NB4 (cell line): ENCODE results near the gene NTHL1.

ENCODE experiments used
- MYC ChIP-seq: IDR thresholded peaks from 2 replicates; pipeline ENCODE4 v1.6.1; 2011; ENCODE audit warnings: low read depth, low read length
- POLR2A ChIP-seq: IDR thresholded peaks from 2 replicates; pipeline ENCODE4 v1.6.1; 2011; ENCODE audit warnings: mild to moderate bottlenecking; ENCODE audit not compliant: insufficient read length; ENCODE audit errors: extremely low read depth
- TF ChIP-seq, protein P1 (sequence below): IDR thresholded peaks from one replicate; pipeline ENCODE4 v1.5.1; 2012; ENCODE audit warnings: low read depth, low read length

DNA sequence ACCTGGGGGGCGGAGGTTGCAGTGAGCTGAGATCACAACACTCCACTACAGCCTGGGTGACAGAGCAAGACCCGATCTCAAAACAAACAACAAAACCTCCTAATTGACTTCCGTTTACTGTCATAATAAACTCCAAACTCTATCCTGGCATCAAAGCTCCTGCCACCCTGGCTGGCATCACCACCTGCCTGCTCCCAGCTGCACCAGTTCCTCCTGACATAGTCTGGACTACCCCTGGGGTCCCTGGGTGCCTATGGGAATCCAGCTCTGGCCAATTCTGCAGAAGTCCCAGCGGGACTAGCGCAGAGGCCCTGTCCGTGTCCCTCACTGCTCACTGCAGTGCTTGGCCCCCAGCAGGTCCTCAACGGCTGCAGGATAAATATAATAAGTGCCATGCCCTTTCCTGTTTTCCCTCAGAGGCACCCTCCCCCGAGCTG lies 723 bp downstream of the NTHL1 start:
- TF ChIP-seq, protein P1, sequence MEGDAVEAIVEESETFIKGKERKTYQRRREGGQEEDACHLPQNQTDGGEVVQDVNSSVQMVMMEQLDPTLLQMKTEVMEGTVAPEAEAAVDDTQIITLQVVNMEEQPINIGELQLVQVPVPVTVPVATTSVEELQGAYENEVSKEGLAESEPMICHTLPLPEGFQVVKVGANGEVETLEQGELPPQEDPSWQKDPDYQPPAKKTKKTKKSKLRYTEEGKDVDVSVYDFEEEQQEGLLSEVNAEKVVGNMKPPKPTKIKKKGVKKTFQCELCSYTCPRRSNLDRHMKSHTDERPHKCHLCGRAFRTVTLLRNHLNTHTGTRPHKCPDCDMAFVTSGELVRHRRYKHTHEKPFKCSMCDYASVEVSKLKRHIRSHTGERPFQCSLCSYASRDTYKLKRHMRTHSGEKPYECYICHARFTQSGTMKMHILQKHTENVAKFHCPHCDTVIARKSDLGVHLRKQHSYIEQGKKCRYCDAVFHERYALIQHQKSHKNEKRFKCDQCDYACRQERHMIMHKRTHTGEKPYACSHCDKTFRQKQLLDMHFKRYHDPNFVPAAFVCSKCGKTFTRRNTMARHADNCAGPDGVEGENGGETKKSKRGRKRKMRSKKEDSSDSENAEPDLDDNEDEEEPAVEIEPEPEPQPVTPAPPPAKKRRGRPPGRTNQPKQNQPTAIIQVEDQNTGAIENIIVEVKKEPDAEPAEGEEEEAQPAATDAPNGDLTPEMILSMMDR: no peak
- TF ChIP-seq POLR2A: no peak
- no peak for TF ChIP-seq MYC
